WTC11 (cell line): Measurements from ENCODE around the gene LRRC3C.

Experiments used
- ATF6 ChIP-seq: sonication (generic); formaldehyde crosslinking; IDR thresholded peaks from 2 replicates; pipeline ENCODE4 v1.8.1; 2023; ENCODE audit warnings: mild to moderate bottlenecking, missing genetic modification reagents
- CTCF ChIP-seq: fragments of 200-600 bp; IDR thresholded peaks from 2 replicates; pipeline ENCODE4 v1.8.0; 2022; ENCODE audit warnings: antibody characterized with exemption
- GTF2I ChIP-seq: fragments of 250-450 bp; sonication (Bioruptor Pico); conservative IDR thresholded peaks from 2 replicates; pipeline ENCODE4 v1.4.0; 2021; ENCODE audit warnings: mild to moderate bottlenecking
- IRF2 ChIP-seq: sonication (generic); formaldehyde crosslinking; IDR thresholded peaks from 2 replicates; pipeline ENCODE4 v1.8.0; 2022; ENCODE audit warnings: low read depth, missing genetic modification reagents, borderline replicate concordance
- OVOL2 ChIP-seq: fragments of 250-450 bp; sonication (Bioruptor Pico); IDR thresholded peaks from 2 replicates; pipeline ENCODE4 v1.9.0; 2021; ENCODE audit warnings: mild to moderate bottlenecking, borderline replicate concordance
- PRDM15 ChIP-seq: sonication (generic); formaldehyde crosslinking; IDR thresholded peaks from 2 replicates; pipeline ENCODE4 v1.8.0; 2022; ENCODE audit warnings: missing genetic modification reagents
- TEAD4 ChIP-seq: sonication (generic); formaldehyde crosslinking; IDR thresholded peaks from 2 replicates; pipeline ENCODE4 v1.8.0; 2022; ENCODE audit warnings: mild to moderate bottlenecking, missing genetic modification reagents
- ZNF263 ChIP-seq: sonication (generic); formaldehyde crosslinking; IDR thresholded peaks from 2 replicates; pipeline ENCODE4 v1.8.1; 2022; ENCODE audit warnings: low read depth, mild to moderate bottlenecking, moderate library complexity, missing genetic modification reagents
- TF ChIP-seq, protein P1 (sequence below): sonication (generic); formaldehyde crosslinking; IDR thresholded peaks from 2 replicates; pipeline ENCODE4 v1.8.0; 2022; ENCODE audit warnings: mild to moderate bottlenecking, missing genetic modification reagents
- TF ChIP-seq, protein P2 (sequence below): sonication (generic); formaldehyde crosslinking; IDR thresholded peaks from 2 replicates; pipeline ENCODE4 v1.8.1; 2022; ENCODE audit warnings: low read depth, mild to moderate bottlenecking, moderate library complexity, missing genetic modification reagents, borderline replicate concordance
- TF ChIP-seq, protein P3 (sequence below): sonication (generic); formaldehyde crosslinking; IDR thresholded peaks from 2 replicates; pipeline ENCODE4 v1.8.1; 2022; ENCODE audit warnings: mild to moderate bottlenecking, moderate library complexity, missing genetic modification reagents

DNA sequence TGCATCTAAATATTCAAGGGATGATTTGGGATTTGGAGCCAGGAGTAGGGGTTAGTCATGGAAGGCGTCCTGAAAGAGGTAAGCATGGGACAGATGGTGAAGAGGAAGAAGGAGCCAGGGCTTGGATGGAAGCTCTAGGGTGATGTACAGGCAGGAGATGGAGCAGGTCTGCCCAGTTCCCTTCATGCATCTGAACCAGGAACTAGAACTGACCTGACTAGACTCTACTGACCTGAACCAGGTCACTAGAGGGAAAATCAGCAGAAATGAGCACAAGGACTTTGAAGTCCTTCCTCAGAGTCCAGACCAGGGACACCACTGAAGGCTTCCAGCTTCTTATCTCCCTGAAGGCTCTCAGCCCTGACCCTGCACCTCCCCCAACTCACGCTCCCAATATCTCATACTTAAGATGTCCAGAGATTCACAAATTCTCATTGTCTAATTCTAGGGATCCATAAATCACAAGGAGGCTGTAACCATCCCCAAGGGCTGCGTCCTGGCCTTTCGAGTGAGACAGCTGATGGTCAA lies 43.6 kb downstream of the LRRC3C start:
- TF ChIP-seq, protein P1, sequence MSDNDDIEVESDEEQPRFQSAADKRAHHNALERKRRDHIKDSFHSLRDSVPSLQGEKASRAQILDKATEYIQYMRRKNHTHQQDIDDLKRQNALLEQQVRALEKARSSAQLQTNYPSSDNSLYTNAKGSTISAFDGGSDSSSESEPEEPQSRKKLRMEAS (CRISPR knock-in tag): no peak
- TF ChIP-seq CTCF (no peak), PRDM15 (CRISPR knock-in tag) (no peak), IRF2 (CRISPR knock-in tag) (no peak), TEAD4 (CRISPR knock-in tag) (no peak), ZNF263 (CRISPR knock-in tag) (no peak), ATF6 (CRISPR knock-in tag) (no peak), OVOL2 (CRISPR knock-in tag) (no peak), GTF2I (CRISPR knock-in tag) (no peak)
- TF ChIP-seq, protein P2, sequence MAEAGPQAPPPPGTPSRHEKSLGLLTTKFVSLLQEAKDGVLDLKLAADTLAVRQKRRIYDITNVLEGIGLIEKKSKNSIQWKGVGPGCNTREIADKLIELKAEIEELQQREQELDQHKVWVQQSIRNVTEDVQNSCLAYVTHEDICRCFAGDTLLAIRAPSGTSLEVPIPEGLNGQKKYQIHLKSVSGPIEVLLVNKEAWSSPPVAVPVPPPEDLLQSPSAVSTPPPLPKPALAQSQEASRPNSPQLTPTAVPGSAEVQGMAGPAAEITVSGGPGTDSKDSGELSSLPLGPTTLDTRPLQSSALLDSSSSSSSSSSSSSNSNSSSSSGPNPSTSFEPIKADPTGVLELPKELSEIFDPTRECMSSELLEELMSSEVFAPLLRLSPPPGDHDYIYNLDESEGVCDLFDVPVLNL: no peak
- TF ChIP-seq, protein P3, sequence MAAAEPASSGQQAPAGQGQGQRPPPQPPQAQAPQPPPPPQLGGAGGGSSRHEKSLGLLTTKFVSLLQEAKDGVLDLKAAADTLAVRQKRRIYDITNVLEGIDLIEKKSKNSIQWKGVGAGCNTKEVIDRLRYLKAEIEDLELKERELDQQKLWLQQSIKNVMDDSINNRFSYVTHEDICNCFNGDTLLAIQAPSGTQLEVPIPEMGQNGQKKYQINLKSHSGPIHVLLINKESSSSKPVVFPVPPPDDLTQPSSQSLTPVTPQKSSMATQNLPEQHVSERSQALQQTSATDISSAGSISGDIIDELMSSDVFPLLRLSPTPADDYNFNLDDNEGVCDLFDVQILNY (CRISPR knock-in tag): no peak
